ENCODE data around the gene LCTL. TPM values are rescaled to one million over a fixed set of nuclear protein-coding genes. Genes with fewer than 3 reads are reported as not detected.

Gene LCTL
- total and polyA plus RNA-seq, 2 donors (not counting 1 experiment from before 2014, with no cell fraction given), result not detected

GRCh38 chr15:66580643-66581042 is 14.8 kb upstream of the LCTL start:
- no peak for DNase-seq
- no CpG with 5 or more reads among the region's 3 CpGs for WGBS (ENCODE audit: insufficient coverage)

GRCh38 chr15:66578286-66578875 is 12.6 kb upstream of the LCTL start:
- intact Hi-C loops (cut with micrococcal nuclease), result no loop called here
- Mint-ChIP-seq H3K27ac (no peak overlapping the region), H3K27me3 (no peaks in the 10 kb centered on the region), H3K9me3 (ENCODE audit: insufficient read depth) (no peaks in the 10 kb centered on the region), H3K4me3 (no peak overlapping the region), H3K4me1 (peaks cover 3% of the 10 kb centered on the region)
- POLR2A ChIA-PET, result no interaction called here
- TF ChIP-seq, protein P1, sequence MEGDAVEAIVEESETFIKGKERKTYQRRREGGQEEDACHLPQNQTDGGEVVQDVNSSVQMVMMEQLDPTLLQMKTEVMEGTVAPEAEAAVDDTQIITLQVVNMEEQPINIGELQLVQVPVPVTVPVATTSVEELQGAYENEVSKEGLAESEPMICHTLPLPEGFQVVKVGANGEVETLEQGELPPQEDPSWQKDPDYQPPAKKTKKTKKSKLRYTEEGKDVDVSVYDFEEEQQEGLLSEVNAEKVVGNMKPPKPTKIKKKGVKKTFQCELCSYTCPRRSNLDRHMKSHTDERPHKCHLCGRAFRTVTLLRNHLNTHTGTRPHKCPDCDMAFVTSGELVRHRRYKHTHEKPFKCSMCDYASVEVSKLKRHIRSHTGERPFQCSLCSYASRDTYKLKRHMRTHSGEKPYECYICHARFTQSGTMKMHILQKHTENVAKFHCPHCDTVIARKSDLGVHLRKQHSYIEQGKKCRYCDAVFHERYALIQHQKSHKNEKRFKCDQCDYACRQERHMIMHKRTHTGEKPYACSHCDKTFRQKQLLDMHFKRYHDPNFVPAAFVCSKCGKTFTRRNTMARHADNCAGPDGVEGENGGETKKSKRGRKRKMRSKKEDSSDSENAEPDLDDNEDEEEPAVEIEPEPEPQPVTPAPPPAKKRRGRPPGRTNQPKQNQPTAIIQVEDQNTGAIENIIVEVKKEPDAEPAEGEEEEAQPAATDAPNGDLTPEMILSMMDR (IDR thresholded peaks at IDR 0.05), result no peak
- TF ChIP-seq EZH2 (IDR thresholded peaks at IDR 0.05; ENCODE audit: borderline replicate concordance, insufficient read depth, low read depth, low read length, poor library complexity, severe bottlenecking), result no peak
- Histone ChIP-seq H3K27me3 (replicated peaks in 1 of 4; ENCODE audit: control extremely low read depth in 1 of 4, control insufficient read depth in 3 of 4, insufficient read depth in 4 of 4, low read length in 3 of 4) (no peaks in the 10 kb centered on the region), H3K4me3 (ENCODE audit: control extremely low read depth in 1 of 5, extremely low read depth in 1 of 5, insufficient read depth in 1 of 5, low read depth in 2 of 5, low read length in 4 of 5) (no peak overlapping the region), H4K20me1 (ENCODE audit: control insufficient read depth, insufficient read depth, low read length, poor library complexity, severe bottlenecking) (no peaks in the 10 kb centered on the region), H3K79me2 (ENCODE audit: control insufficient read depth, insufficient read depth, low read length) (no peaks in the 10 kb centered on the region), H3K9me3 (ENCODE audit: control extremely low read depth in 1 of 3, control insufficient read depth in 2 of 3, insufficient read depth in 1 of 3, low read length in 2 of 3) (no peaks in the 10 kb centered on the region), H3K36me3 (replicated peaks in 1 of 2; ENCODE audit: control extremely low read depth in 1 of 2, control insufficient read depth in 1 of 2, extremely low read depth in 1 of 2, insufficient read depth in 2 of 2, low read length in 1 of 2) (no peaks in the 10 kb centered on the region), H3K27ac (ENCODE audit: low read length in 2 of 2) (no peak overlapping the region), H2AFZ (ENCODE audit: insufficient read depth, low read depth, low read length, poor library complexity, severe bottlenecking) (no peak overlapping the region), H3K9ac (ENCODE audit: low read length) (no peak overlapping the region), H3K4me2 (replicated peaks; ENCODE audit: low read depth, low read length, poor library complexity, severe bottlenecking) (no peak overlapping the region), H3K4me1 (ENCODE audit: control insufficient read depth in 2 of 2, insufficient read depth in 2 of 2, low read length in 2 of 2) (no peaks in the 10 kb centered on the region)
- 86% methylated on average over 6 of the region's 10 CpGs for WGBS (ENCODE audit: insufficient coverage)
- CTCF ChIA-PET, result no interaction called here
- no peak for ATAC-seq (ENCODE audit: low read depth)
- no peak for DNase-seq

More at GRCh38 chr15:66580643-66581042, 14.8 kb upstream of the LCTL start:
- H3K9ac ChIP-seq (ENCODE audit: low read length), result no peak overlapping the region
- TF ChIP-seq, protein P1 (IDR thresholded peaks at IDR 0.05), result no peak
- TF ChIP-seq EZH2 (IDR thresholded peaks at IDR 0.05; ENCODE audit: borderline replicate concordance, insufficient read depth, low read depth, low read length, poor library complexity, severe bottlenecking), result no peak
- no peaks in the 10 kb centered on the region for H3K36me3 ChIP-seq (replicated peaks in 1 of 2; ENCODE audit: control extremely low read depth in 1 of 2, control insufficient read depth in 1 of 2, extremely low read depth in 1 of 2, insufficient read depth in 2 of 2, low read length in 1 of 2)
- H3K79me2 ChIP-seq (ENCODE audit: control insufficient read depth, insufficient read depth, low read length), result no peaks in the 10 kb centered on the region
- intact Hi-C loops (cut with micrococcal nuclease), result no loop called here
- H3K4me3 ChIP-seq (ENCODE audit: control extremely low read depth in 1 of 5, extremely low read depth in 1 of 5, insufficient read depth in 1 of 5, low read depth in 2 of 5, low read length in 4 of 5), result no peak overlapping the region
- Mint-ChIP-seq H3K4me3 (no peak overlapping the region), H3K9me3 (ENCODE audit: insufficient read depth) (no peaks in the 10 kb centered on the region), H3K27ac (no peak overlapping the region), H3K27me3 (no peaks in the 10 kb centered on the region), H3K4me1 (no peaks in the 10 kb centered on the region)
- H3K4me2 ChIP-seq (replicated peaks; ENCODE audit: low read depth, low read length, poor library complexity, severe bottlenecking), result no peak overlapping the region
- H3K27me3 ChIP-seq (replicated peaks in 1 of 4; ENCODE audit: control extremely low read depth in 1 of 4, control insufficient read depth in 3 of 4, insufficient read depth in 4 of 4, low read length in 3 of 4), result no peaks in the 10 kb centered on the region
- H4K20me1 ChIP-seq (ENCODE audit: control insufficient read depth, insufficient read depth, low read length, poor library complexity, severe bottlenecking), result no peaks in the 10 kb centered on the region
- ChIA-PET POLR2A (no interaction called here), CTCF (no interaction called here)
- H3K27ac ChIP-seq (ENCODE audit: low read length in 2 of 2), result no peak overlapping the region
- H3K4me1 ChIP-seq (ENCODE audit: control insufficient read depth in 2 of 2, insufficient read depth in 2 of 2, low read length in 2 of 2), result no peaks in the 10 kb centered on the region
- no peaks in the 10 kb centered on the region for H3K9me3 ChIP-seq (ENCODE audit: control extremely low read depth in 1 of 3, control insufficient read depth in 2 of 3, insufficient read depth in 1 of 3, low read length in 2 of 3)
- no peak overlapping the region for H2AFZ ChIP-seq (ENCODE audit: insufficient read depth, low read depth, low read length, poor library complexity, severe bottlenecking)
- ATAC-seq (ENCODE audit: low read depth), result no peak

All from B cell (primary cell).